NCI-H146 treated with DMSO at 0.1 percent for 48 hours (cell line): ENCODE data around the gene GNG8.

Experiments
- DNase-seq: peaks from one replicate; lab custom pipeline; 2025; ENCODE audit not compliant: unreplicated experiment; lab: John Stamatoyannopoulos, UW

The GNG8 gene

DNA sequence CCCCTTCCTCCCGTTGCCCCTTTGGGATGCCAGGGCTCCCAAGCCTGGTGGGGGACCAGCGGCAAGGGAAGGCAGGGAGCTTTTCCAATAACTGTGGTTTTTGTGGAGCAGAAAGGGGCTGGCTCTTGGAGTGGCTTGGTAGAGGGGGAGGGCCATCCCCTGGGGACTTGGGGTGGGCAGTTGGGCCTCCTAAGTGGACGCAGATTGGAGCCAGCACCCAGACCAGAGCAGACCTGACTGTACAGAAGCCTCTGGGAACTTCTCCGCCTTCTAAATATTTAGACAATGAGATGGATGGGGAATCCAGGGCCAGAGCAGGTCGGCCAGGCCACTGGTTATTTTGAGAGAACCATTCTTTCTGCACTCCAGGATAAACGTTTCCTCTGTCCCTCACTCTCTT, 15.3 kb downstream of the GNG8 start:
- DNase-seq, result no peak

DNA sequence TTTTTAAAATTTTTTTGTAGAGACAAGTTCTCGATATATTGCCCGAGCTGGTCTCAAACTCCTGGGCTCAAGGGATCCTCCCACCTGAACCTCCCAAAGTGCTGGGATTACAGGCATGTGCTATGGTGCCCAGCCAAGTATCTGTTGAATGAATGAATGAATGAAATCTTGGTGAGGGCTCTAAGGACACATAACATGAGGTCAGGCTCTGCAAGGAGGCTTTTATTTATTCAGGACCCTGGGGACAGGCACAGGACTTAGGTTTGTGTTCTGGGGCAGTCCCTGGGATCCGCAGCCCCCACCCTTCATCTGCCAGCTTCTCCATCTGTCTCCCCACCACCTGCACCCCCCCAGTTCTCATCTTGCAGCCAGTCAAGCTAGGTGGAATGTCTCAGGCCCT, 15.7 kb downstream of the GNG8 start:
- DNase-seq, result no peak

DNA sequence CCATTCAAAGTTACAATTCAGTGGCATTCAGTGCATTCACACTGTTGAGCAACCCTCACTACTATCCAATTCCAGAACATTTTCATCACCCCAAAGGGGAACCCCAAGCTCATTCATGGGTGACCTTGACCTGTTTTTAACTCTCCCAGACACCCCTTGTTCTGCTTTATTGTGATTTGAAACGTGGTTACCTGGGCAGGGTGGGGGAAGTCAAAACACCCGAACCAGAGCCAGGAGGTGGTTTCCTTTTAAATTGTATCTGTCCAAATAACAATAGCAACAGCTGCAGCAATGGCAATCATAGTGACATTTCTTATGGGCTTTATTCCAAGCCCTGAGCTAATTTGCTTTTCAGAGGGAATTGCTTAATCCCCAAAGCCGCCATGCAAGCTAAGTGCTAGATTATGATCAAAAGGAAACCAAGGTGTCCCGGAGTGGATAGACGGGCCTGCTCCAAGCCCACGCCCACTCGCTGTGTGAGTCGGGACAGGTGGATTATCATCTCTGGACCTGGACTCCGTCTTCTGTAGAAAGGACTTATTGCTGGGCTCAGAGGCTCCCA, 17.3 kb downstream of the GNG8 start:
- DNase-seq, result peak; percentile 26

DNA sequence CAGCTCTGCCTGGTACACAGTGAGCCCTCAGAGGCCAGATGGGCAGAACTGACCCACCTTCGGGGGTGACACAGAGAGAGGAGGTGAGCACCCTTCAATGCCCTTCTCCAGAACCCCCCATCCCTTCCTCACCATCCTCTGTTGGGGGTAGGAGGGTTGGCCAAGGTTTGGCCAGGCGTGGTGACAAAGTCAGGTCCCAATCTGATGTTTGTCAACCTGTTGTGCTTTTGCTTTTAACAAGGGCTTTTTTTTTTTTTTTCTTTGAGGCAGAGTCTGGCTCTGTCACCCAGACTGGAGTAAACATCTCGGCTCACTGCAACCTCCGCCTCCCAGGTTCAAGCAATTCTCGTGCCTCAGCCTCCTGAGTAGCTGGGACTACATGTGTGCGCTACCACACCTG, 18.4 kb downstream of the GNG8 start:
- DNase-seq, result no peak

DNA sequence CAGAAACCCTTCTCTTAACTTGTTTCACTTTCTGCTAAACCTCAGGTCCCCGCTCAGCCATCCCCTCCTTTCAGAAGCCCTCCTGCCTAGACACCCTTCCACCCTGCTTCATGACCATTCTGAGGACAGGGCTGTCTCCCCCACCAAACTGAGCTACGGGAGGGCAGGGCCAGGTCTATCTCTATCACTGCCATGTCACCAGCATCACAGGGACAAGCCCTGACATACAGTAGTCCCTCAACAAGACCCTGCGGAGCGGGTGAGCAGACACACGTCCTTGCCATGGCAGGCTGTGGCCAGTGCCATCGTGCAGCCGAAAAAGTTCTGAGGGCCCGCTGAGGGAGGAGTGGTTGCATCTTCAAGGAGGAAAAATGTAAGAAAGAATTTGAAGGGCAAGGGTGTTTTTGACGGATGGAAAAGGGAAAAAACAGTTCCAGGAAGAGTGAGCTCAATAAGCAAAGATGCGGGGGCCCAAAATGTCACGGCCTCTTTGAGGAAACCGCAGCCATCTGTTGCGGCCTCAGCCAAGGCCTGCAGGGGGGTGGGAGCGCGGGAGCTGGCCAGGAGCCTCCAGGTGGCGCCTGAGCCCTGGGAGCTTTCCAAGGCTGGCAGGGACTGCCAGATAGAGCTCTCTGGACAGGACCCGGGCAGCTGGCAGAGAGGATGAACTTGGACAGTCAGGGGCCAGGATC, 19.2 kb downstream of the GNG8 start:
- DNase-seq, result peak; percentile 18

DNA sequence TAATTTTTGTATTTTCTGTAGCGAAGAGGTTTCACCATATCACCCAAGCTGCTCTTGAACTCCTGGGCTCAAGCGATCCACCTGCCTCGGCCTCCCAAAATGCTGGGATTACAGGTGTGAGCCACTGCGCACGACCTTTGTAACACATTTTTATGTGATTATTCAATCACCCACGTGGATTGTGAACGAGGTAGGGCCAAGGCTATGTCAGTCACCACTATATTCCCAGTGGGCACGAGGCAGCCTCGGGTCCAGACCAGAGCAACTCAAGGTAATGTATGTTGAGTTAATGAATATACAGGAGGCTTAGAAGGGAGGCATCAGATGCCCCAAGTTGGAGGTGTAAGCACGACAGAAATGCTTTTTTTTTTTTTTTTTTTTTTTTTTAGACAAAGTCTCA, 20.0 kb downstream of the GNG8 start:
- no peak for DNase-seq

GRCh38 chr19:46614114-46614722, 21.8 kb downstream of the GNG8 start:
- DNase-seq, result peak; percentile 65

DNA sequence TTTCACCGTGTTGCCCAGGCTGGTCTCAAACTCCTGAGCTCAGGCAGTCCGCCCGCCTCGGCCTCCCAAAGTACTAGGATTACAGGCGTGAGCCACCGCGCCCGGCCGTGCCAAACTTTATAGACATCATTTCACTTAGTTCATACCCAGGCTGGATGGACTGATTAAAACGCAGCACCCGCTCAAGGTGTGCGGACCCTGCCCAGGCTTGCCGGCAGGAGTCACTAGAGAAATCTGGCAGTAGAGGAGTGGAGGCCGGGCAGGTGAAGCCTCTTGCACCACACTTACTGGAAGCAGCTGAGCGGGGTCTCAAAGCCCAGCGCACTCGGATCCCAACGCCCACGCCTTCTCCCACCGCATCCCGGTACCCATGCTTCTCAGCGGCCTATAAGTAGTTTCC, 22.5 kb downstream of the GNG8 start:
- DNase-seq, result no peak

DNA sequence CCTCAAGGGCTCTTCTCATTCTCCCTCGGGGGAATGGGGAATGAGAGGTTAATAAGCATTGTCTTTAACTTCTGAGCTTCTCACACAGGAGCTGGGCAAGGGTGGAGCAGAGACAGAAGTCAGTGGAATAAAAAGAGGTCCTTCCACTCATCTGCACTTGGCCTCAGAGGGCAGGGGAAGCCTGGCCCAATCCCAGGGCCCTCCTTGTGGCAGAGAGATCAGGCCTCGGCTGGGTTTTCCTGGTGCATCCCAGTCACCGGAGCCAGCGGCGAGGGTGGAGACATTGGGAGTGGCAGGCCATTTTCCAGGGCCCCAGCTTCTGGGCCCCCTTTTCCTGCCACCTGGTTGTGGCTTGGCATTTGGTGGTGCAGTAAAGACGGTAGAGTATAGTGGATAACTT, 24.2 kb downstream of the GNG8 start:
- DNase-seq, result no peak

DNA sequence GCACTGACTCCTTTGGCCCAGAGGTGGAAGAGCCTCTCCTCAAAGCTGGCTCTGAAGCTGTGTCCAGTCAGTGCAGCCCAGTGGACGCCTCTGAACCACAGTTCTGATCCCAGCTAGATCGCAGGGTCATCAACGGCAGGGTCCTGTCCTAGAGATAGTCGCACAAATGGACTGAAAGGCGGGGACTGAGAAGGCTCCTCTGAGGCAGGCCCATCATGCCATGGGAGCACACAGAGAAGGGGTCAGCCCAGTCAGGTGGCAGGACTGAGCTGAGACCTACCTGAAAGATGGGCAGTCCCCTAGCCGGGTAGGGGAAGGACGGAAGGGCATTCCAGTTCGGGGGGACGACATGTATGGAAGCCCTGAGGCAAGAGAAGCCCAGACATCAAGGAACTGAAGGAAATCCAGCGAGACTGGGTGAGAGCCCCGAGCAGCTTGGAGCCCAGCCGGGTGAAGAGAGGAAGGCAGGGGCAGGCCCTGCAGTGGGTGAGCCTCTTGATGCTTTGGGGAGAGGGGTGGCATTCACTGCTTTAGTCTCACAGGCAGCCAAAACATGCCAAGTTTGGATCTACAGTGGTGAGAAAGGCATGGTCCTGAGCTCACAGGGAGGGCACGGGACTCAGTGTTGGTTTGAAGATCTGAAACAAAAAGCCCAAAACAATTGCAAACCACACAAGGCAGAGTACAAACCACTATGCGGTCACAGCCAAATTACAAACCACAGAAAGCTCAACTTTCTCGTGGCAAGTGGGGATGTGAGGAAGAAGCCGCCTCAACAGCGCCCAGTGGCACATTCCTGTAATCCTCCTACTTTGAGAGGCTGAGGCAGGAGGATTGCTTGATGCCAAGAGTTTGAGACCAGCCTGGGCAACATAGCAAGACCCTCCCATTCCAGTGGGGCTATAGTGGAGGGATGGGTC, 24.9 kb downstream of the GNG8 start:
- DNase-seq, result no peak

DNA sequence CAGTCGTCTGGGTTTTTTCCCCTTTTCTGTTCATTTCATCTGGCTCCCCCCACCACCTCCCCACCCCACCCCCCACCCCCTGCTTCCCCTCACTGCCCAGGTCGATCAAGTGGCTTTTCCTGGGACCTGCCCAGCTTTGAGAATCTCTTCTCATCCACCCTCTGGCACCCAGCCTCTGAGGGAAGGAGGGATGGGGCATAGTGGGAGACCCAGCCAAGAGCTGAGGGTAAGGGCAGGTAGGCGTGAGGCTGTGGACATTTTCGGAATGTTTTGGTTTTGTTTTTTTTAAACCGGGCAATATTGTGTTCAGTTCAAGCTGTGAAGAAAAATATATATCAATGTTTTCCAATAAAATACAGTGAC, 25.6 kb downstream of the GNG8 start:
- no peak for DNase-seq

GRCh38 chr19:46609511-46610412, 26.2 kb downstream of the GNG8 start:
- no peak for DNase-seq

- DNase-seq, result no peak
Observed at GRCh38 chr19:46608581-46609345, 27.2 kb downstream of the GNG8 start.

DNA sequence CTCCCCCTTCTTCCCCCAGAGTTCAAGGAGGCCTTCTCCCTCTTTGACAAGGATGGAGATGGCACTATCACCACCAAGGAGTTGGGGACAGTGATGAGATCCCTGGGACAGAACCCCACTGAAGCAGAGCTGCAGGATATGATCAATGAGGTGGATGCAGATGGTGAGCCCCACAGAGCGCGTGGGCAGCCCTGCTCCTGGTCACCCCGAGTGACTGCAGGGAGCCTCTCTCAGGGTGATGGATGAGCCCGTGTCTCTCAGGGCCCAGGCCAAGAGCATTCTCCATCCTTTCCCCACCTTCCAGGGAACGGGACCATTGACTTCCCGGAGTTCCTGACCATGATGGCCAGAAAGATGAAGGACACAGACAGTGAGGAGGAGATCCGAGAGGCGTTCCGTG, 27.8 kb downstream of the GNG8 start:
- no peak for DNase-seq

GRCh38 chr19:46607448-46607841, 28.6 kb downstream of the GNG8 start:
- peak; percentile 3 for DNase-seq

- no peak for DNase-seq
Observed at GRCh38 chr19:46606681-46607447, 29.1 kb downstream of the GNG8 start.

GRCh38 chr19:46606019-46606418, 30.0 kb downstream of the GNG8 start:
- no peak for DNase-seq

- DNase-seq, result no peak
Observed at GRCh38 chr19:46605356-46605821, 30.6 kb downstream of the GNG8 start.

- no peak for DNase-seq
Observed at GRCh38 chr19:46604781-46605355, 31.1 kb downstream of the GNG8 start.
